Dermis blood vessel endothelial cell (primary cell): ENCODE results near the gene MEIKIN. TPM values are rescaled to one million over a fixed set of nuclear protein-coding genes. Genes with fewer than 3 reads are reported as not detected.

ENCODE experiments used
- DNase-seq: peaks from one replicate; pipeline ENCODE4 v3.0.0; 2010
- total RNA-seq: library from RNA; depleted of rRNA; stranded (reverse); fragments of >200 nt; gene quantifications from 2 replicates; pipeline ENCODE4 v1.2.3, GENCODE V29; 2014

MEIKIN gene
- total RNA-seq, 1 donor from 2014 or later: not detected

DNA sequence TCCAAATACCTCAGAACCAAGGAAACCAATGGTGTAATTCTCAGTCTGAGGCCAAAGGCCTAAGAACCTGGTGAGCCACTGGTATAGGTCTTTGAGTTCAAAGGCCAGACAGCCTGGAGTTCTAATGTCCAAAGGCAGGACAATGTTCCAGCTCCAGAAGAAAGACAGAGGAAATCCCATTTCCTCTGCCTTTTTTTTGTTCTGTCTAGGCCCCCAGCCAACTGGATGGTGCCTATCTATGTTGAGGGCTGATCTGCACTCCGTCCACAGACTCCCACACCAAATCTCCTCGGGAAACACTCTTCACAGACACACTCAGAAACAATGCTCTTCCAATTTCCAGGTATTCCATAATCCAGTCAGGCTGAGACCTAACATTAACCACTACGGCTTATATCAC lies 178.8 kb downstream of the MEIKIN start:
- peak; percentile 48 for DNase-seq

DNA sequence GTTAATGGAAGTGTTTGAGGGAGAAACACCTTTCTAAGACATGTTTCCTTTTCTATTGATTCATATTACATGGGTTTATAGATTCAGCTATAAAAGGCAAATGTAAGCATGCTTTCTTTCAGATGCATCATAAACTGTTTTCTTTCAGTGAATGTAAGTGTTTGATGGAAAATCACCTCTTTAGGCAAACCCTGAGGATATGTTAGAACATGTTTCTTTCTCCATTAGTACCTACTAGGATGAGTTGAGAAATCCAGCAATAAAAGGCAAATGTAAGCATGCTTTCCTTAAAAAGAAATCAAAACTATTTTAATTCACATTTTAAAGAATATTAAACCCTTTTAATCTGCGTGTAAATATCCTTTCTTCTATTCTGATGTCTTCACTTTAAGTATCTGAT lies 180.2 kb downstream of the MEIKIN start:
- no peak for DNase-seq

DNA sequence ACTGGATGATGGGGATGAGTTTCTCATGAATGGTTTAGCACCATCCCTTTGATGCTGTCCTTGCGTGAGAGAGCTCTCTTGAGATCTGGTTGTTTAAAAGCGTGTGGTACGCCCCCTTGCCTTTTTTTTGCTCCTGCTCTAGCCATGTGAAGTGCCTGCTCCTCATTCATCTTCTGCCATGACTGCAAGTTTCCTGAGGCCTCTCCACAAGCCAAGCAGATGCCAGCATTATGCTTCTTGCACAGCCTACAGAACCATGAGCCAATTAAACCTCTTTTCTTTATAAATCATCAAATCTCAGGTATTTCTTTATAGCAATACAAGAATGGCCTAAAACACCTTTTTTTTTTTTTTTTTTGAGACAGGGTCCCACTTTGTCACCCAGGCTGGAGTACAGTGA lies 181.5 kb downstream of the MEIKIN start:
- no peak for DNase-seq

DNA sequence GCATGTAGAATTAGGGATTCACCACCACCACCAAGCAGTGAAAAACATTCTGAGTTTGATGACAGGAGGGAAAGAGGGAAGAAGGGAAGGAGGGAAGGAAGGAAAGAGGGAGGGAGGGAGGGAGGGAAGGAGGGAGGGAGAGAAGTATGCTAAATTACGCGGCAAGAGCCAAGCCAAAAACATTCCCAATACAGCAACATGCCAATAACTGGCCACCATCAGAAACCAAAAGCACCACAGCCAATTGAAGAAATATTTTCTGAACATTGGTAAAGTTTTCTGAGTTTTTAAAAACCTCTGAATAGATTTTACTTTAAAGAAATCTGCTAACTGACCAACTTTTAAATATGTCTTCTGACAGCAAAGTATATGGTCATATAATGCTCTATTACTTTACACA lies 184.7 kb downstream of the MEIKIN start:
- DNase-seq: no peak

DNA sequence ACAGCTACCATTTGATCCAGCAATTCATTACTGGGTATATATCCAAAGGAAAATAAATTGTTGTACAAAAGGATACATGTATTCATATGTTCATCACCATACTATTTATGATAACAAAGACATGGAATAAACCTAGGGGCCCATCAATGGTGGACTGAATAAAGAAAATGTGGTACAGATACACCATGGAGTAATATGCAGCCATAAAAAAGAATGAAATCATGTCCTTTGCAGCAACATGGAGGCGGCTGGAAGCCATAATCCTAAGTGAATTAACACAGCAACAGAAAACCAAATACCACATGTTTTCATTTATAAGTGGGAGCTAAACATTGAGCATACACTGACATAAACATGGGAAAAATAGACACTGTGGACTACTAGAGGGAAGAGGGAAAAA lies 185.8 kb downstream of the MEIKIN start:
- no peak for DNase-seq

DNA sequence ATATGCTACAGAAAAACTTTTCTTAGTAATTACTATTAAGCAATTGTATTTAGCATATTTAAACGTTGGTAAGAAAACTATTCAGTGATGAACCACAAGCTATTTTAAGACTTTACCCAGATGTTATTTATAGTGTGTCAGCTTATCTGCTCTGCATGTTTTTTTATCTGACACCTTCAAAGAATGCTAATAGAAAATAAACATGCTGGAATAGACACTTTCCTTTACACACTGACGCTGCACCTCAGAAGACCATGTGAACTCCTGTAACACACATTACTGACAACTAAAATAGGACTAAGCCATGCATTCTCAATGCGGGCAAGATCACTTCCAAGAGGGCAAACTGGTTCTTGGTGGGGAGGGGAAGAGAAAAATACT lies 187.0 kb downstream of the MEIKIN start:
- DNase-seq: no peak

DNA sequence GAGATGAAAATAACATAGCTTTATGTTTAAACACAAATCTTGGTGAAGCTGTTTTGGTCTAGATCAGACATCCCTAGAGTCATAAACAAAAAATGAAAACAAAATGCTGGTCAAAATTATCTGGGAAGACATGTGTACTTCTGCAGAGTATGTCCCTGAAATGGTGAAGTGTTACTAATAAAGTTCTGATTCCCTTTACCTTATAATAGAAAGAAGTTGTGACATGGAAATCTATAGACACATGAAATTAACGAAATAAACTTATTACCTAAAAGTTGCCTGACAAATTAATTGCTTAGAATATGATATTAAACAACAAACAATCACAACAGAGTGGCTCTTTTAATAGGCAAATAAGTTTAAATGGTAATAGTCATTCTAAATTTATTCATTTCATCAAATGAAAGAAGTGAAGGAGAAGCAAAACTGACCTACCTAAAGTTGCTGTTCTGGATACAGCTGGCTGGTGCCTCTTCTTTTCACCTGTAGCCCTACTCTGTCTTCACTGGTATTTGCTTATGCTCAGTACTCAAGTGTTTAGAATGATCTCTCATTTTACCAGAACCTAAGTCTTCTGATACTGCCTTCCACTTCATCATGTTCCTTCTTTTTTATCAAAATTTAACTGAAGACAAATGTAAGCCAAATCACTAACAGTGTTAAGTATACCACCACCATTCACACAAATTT lies 187.5 kb downstream of the MEIKIN start:
- DNase-seq: no peak

Other genes with a start within 250 kb of the MEIKIN start
- 30.2 and 37.3 TPM in 2 replicates for gene FNIP1, start 148.6 kb downstream of the MEIKIN start, total RNA-seq
- gene ACSL6, start 66.0 kb upstream of the MEIKIN start, total RNA-seq: 0.09 and 0.17 TPM in 2 replicates
- not detected in 2 replicates for gene IL3, start 115.0 kb upstream of the MEIKIN start, total RNA-seq
- gene CSF2, start 128.1 kb upstream of the MEIKIN start, total RNA-seq: 0.14 and 0.34 TPM in 2 replicates